ENCODE measurements around the gene MAP4K2.
A peak's percentile ranks its signal among the peaks of the same experiment; 100 is the strongest.

DNA sequence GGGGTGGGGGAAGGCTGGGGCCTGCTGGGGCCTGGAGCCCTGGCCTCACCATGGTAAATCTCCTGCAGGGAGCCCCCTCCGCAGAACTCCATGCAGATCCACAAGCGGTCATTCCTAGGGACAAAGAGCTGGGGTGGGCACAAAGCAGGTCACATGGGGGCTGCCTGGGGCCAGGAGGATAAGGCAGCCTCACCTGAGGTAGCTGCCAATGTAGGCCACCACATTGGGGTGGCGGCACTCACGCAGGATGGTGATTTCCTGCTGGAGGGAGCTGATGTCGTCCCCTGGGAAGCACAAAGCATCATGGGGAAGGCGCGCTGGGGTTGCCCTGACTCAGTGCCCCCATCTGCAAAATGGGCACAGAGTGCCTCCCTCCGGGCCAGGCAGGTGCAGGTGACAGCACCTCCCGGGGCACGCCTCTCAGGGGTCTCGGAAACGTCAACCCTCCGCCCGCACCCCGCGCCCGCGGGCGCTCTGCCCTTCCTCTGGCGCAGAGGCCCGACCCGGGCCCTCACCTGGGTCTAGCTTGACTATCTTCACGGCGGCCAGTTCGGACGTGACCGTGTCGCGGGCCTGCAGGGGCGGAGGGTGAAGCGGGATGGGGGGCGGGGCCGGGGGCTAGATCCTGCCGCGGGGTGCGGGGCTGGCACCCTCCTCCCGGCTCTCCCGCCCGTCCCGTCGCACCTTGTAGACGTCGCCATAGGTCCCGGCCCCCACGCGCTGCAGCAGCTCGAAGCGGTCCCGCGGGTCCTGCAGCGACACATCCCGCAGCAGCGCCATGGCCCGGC is 450 bp downstream of the MAP4K2 start:
- no peak for TF ChIP-seq RAD21 (IDR thresholded peaks at IDR 0.05; ENCODE audit: low read depth)
- TF ChIP-seq, protein P1, sequence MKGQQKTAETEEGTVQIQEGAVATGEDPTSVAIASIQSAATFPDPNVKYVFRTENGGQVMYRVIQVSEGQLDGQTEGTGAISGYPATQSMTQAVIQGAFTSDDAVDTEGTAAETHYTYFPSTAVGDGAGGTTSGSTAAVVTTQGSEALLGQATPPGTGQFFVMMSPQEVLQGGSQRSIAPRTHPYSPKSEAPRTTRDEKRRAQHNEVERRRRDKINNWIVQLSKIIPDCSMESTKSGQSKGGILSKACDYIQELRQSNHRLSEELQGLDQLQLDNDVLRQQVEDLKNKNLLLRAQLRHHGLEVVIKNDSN (IDR thresholded peaks at IDR 0.05) = no peak
- TF ChIP-seq TAF1 (IDR thresholded peaks at IDR 0.05; ENCODE audit: low read depth) = no peak
- TF ChIP-seq YY1 (IDR thresholded peaks at IDR 0.05; ENCODE audit: low read depth) = no peak
- TF ChIP-seq EP300 (IDR thresholded peaks at IDR 0.05; ENCODE audit: borderline replicate concordance) = no peak
- no peak for TF ChIP-seq TEAD4 (IDR thresholded peaks at IDR 0.05)
- TF ChIP-seq NFIC (IDR thresholded peaks at IDR 0.05) = no peak
- no peak for TF ChIP-seq CREB1 (IDR thresholded peaks at IDR 0.05; ENCODE audit: low read depth)
- TF ChIP-seq ZBTB7A (IDR thresholded peaks at IDR 0.05; ENCODE audit: low read depth) = no peak
- TF ChIP-seq, protein P2, sequence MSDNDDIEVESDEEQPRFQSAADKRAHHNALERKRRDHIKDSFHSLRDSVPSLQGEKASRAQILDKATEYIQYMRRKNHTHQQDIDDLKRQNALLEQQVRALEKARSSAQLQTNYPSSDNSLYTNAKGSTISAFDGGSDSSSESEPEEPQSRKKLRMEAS (IDR thresholded peaks at IDR 0.05) = 0 out of 2 replicates have a peak, but pooled peaks have one; percentile 6
- TF ChIP-seq CEBPB (IDR thresholded peaks at IDR 0.05) = no peak
- no peak for TF ChIP-seq FOXM1 (IDR thresholded peaks at IDR 0.05; ENCODE audit: borderline replicate concordance, low read depth)
- TF ChIP-seq EGR1 (IDR thresholded peaks at IDR 0.05) = no peak
